ENCODE results near the gene TFDP1. TPM values are rescaled to one million over a fixed set of nuclear protein-coding genes. Genes with fewer than 3 reads are reported as not detected.

The TFDP1 gene
- total RNA-seq, 6 experiments from 2014 or later = 121 to 155 (median 150) TPM

DNA sequence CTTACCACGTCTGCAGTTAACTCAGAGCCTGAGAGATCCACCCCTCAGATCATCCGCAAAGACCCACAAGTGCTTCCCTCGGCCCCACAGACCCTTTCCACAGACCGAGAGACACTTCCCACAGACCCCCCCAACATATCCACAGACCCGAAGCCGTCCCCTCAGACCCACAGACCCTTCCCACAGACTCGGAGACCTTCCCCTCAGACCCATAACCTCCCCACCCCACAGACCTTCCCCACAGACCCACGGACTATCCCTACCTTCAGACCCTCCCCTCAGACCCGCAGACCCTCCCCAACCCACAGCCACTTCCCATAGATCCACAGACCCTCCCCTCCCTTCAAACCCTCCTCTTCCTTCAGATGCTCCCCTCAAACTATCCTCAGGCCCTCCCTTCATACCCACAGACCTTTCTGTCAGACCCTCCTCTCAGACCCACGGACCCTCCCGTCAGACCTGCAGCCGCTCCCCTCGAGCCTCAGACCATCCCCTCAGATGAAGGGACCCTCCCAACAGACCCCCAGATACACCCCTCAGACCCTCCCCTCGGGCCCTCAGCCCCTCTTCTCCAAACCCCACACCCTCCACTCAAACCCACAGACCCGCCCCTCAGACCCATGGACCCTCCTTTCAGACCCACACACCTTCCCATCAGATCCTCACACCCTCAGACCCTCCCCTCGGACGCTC, 20.1 kb upstream of the TFDP1 start:
- Mint-ChIP-seq H3K36me3 (ENCODE audit: low read depth) (no peaks in the 10 kb centered on the region), H3K4me3 (no peak overlapping the region)
- TF ChIP-seq, protein P1, sequence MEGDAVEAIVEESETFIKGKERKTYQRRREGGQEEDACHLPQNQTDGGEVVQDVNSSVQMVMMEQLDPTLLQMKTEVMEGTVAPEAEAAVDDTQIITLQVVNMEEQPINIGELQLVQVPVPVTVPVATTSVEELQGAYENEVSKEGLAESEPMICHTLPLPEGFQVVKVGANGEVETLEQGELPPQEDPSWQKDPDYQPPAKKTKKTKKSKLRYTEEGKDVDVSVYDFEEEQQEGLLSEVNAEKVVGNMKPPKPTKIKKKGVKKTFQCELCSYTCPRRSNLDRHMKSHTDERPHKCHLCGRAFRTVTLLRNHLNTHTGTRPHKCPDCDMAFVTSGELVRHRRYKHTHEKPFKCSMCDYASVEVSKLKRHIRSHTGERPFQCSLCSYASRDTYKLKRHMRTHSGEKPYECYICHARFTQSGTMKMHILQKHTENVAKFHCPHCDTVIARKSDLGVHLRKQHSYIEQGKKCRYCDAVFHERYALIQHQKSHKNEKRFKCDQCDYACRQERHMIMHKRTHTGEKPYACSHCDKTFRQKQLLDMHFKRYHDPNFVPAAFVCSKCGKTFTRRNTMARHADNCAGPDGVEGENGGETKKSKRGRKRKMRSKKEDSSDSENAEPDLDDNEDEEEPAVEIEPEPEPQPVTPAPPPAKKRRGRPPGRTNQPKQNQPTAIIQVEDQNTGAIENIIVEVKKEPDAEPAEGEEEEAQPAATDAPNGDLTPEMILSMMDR (IDR thresholded peaks at IDR 0.05) = no peak

DNA sequence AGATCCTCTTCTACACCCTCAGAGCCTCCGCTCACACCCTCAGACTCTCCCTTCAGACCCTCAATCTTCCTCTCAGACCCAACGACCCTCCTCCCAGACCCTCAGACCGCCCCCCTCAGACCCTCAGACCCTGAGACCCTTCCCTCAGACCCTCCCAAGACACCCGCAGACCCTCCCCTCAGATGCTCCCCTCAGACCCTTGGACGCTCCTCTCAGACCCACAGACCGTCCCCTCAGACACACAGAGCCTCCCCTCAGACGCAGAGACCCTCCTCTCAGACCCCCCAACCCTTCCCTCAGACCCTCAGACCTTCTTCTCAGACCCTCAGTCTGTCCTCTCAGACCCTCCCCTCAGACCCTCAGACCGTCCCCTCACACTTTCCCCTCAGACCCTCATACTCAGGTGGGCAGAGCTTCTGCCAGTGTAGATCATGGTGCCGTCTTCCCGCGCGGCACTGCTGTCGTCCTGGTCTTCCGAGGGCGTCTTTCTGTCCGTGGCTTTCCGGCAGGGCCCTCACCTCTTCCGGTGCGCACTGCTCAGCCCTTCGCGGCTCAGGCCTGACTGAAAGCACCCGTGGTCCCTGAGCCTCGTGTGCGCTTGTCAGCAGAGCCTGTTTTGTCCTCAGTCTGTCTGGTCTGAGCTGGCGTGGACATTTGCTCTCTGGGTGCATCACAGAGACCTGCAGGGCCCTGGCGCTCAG, 18.9 kb upstream of the TFDP1 start:
- no peak overlapping the region for H3K4me3 Mint-ChIP-seq
- peaks cover 7% of the 10 kb centered on the region for H3K4me1 Mint-ChIP-seq (ENCODE audit: low read depth)
- H3K27me3 Mint-ChIP-seq (ENCODE audit: insufficient read depth) = peaks cover 8% of the 10 kb centered on the region
- no peaks in the 10 kb centered on the region for H3K36me3 Mint-ChIP-seq (ENCODE audit: low read depth)
- H3K9me3 Mint-ChIP-seq = no peaks in the 10 kb centered on the region
- DNase-seq = no peak
- TF ChIP-seq, protein P1 (IDR thresholded peaks at IDR 0.05) = no peak
- no peak overlapping the region for H3K27ac Mint-ChIP-seq

More for the DNA sequence above, 20.1 kb upstream of the TFDP1 start:
- Mint-ChIP-seq H3K9me3 (no peaks in the 10 kb centered on the region), H3K4me1 (ENCODE audit: low read depth) (peaks cover 7% of the 10 kb centered on the region), H3K27me3 (ENCODE audit: insufficient read depth) (peaks cover 10% of the 10 kb centered on the region), H3K27ac (no peak overlapping the region)
- DNase-seq = no peak

DNA sequence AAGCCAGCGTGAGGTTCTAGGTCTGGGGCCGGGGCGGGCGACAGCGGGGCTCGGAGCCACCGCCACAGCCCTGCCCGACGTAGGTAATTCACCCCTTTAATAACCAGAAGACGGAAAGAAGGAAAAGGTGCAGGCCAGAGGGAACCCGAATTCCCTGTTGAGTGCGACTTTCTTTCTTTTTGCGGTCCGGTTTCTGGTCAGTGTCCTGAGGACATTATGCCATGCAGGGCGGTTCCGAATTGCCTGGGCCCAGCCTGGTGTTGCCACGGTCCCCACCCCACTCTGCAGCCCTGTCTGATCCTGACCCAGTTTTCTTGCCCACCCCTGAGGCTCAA, 18.4 kb upstream of the TFDP1 start:
- H3K36me3 Mint-ChIP-seq (ENCODE audit: low read depth) = no peaks in the 10 kb centered on the region
- DNase-seq = no peak
- peaks cover 7% of the 10 kb centered on the region for H3K4me1 Mint-ChIP-seq (ENCODE audit: low read depth)
- TF ChIP-seq, protein P1 (IDR thresholded peaks at IDR 0.05) = no peak
- no peak overlapping the region for H3K27ac Mint-ChIP-seq
- H3K4me3 Mint-ChIP-seq = no peak overlapping the region
- no peaks in the 10 kb centered on the region for H3K9me3 Mint-ChIP-seq
- peaks cover 8% of the 10 kb centered on the region for H3K27me3 Mint-ChIP-seq (ENCODE audit: insufficient read depth)

DNA sequence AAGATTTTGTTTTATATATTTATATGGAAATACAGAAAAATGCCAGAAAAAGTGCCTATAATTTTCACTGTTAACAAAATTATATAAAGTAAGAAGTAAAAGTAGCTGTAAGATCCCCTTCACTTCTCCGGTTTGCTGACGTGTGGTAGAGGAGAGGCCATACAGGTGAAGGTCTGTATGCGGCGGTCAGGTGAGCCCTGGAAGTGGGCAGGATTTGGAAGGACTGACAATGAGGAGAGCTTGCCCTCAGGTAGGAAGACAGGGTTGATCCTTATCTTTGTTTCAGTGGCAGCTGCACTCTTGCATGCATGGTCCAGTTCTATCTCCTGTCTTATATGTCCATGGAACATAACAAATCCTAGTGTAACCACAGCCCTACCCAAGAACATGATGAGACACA, 16.9 kb upstream of the TFDP1 start:
- Mint-ChIP-seq H3K27me3 (ENCODE audit: insufficient read depth) (peaks cover 8% of the 10 kb centered on the region), H3K4me3 (no peak overlapping the region), H3K27ac (no peak overlapping the region), H3K36me3 (ENCODE audit: low read depth) (peaks cover 5% of the 10 kb centered on the region), H3K9me3 (peaks cover 8% of the 10 kb centered on the region; the same call in 1 of the 2 replicates), H3K4me1 (ENCODE audit: low read depth) (peaks cover 1% of the 10 kb centered on the region)
- TF ChIP-seq, protein P1 (IDR thresholded peaks at IDR 0.05) = no peak
- no peak for DNase-seq

DNA sequence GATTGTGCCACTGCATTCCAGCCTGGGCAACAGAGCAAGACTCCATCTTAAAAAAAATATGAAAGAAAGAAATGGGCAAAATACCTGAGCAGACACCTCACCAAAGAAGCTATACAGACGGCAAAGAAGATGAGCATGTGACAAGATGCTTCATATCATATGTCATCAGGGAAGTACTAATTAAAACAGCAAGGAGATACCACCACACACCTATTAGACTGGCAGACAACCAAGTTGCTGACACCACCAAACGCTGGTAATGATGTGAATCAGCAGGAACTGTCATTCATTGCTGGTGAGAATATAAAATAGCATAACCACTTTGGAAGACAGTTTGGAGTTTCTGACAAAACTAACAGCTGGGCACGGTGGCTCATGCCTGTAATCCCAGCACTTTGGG, 11.5 kb upstream of the TFDP1 start:
- TF ChIP-seq, protein P1 (IDR thresholded peaks at IDR 0.05) = no peak
- H3K9me3 Mint-ChIP-seq = peaks cover 20% of the 10 kb centered on the region
- no peaks in the 10 kb centered on the region for H3K4me1 Mint-ChIP-seq (ENCODE audit: low read depth)
- DNase-seq = no peak
- H3K36me3 Mint-ChIP-seq (ENCODE audit: low read depth) = peaks cover 10% of the 10 kb centered on the region
- H3K27me3 Mint-ChIP-seq (ENCODE audit: insufficient read depth) = peaks cover 4% of the 10 kb centered on the region; the same call in 1 of the 2 replicates
- no peak overlapping the region for H3K4me3 Mint-ChIP-seq
- no peak overlapping the region for H3K27ac Mint-ChIP-seq
